Effector memory CD4-positive, alpha-beta T cell (primary cell): ENCODE data around the gene LCT.
"Not testable (repeated sequence)": the region's sequence is repeated elsewhere in the genome, so short reads cannot be mapped to it uniquely, and the experiment has no call there.

Source experiments
- DNase-seq, 3 donors: peaks; one replicate each; pipeline ENCODE4 v3.0.0-alpha.2; 2020
- H3K27ac ChIP-seq: 2 replicates; pipeline ENCODE4 v1.7.0; 2013; ENCODE audit warnings: mild to moderate bottlenecking, low read length, moderate library complexity; ENCODE audit not compliant: insufficient read depth, poor library complexity, severe bottlenecking
- H3K27me3 ChIP-seq: replicated peaks from 2 replicates; pipeline ENCODE4 v1.7.0; 2013; ENCODE audit warnings: mild to moderate bottlenecking, low read length; ENCODE audit not compliant: insufficient read depth, control insufficient read depth, poor library complexity, severe bottlenecking
- H3K36me3 ChIP-seq: 2 replicates; pipeline ENCODE4 v1.7.0; 2013; ENCODE audit warnings: mild to moderate bottlenecking, low read length, moderate library complexity; ENCODE audit not compliant: control insufficient read depth, insufficient read depth
- H3K4me1 ChIP-seq: 2 replicates; pipeline ENCODE4 v1.7.0; 2013; ENCODE audit warnings: low read length, mild to moderate bottlenecking; ENCODE audit not compliant: control insufficient read depth, insufficient read depth, poor library complexity, severe bottlenecking
- H3K4me3 ChIP-seq: 2 replicates; pipeline ENCODE4 v1.7.0; 2013; ENCODE audit warnings: low read length, low read depth, mild to moderate bottlenecking; ENCODE audit not compliant: insufficient read depth, poor library complexity, severe bottlenecking
- H3K9me3 ChIP-seq: 2 replicates; pipeline ENCODE4 v1.7.0; 2013; ENCODE audit warnings: mild to moderate bottlenecking, low read length, moderate library complexity; ENCODE audit not compliant: control insufficient read depth
- total RNA-seq, 3 donors: gene quantifications; one replicate each; lab custom pipeline; 2026; lab: John Stamatoyannopoulos, UW

The LCT gene
- 0.17 to 0.35 (median 0.19) reads per million in 3 donors for total RNA-seq

DNA sequence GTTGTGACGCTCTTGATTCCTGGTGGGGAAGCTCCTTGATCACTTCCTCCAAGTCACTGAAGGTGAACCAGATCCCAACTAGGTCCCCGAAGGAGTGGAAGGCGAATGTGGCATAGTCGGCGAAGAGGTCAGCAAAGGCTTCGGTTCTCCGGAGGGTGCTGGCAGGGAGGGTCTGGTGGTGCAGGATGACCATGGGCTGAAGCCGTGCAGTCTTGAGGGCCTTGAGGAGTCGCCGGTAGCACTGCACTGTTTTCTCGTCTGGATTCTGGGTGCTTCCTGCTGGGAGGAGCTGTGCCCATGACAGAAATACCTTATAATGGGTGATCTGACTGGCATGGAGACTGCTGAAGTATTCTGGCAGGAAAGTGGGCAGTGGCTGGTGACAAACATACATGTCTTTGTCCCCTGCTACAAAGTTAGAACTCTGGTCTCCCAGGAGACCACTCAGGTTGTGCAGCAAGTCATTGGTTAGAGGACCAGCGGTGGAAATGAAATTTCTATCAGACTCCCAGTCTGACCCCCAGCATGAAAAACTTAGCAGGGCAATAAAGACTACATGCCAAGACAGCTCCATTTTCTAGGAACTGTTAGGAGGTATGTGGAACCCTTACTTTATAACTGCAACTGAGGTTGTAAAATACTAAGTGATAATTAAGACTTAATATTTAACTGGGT is at the start of gene LCT:
LCT (minus strand) TSS at position 589 of the 675 bp plus-strand sequence; CDS start at position 574, 15 bp downstream.
- DNase-seq, result no peak
- no peak within 1 kb of the TSS for H3K4me3 ChIP-seq
- no peak within 1 kb of the TSS for H3K27ac ChIP-seq
- no peaks in the 10 kb centered on the region for H3K36me3 ChIP-seq
- H3K4me1 ChIP-seq, result no peaks in the 10 kb centered on the region
- no peaks in the 10 kb centered on the region for H3K27me3 ChIP-seq
- no peaks in the 10 kb centered on the region for H3K9me3 ChIP-seq

DNA sequence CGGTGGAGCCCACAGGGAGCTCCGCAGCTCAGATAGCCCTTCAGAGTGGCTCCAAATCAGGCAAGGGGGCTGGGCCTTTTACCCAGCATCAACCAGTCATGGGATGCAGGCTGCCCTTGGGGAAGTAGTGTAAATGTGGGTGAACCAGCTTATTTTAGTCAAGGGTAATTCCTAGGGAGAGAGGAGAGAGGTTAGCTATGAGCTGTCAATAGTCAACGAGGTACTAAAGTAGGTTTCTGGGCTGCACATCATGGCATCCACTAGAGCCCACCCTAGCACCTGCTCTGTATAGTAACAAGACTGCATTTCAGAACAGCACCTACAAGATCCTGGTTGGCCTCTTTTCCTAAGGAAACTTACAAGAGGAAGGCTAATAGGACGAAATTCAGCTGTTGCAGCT is 48.7 kb upstream of the LCT start:
- H3K4me3 ChIP-seq, result no peak overlapping the region
- no peaks in the 10 kb centered on the region for H3K4me1 ChIP-seq
- DNase-seq, result no peak
- no peak overlapping the region for H3K27ac ChIP-seq
- H3K9me3 ChIP-seq, result no peaks in the 10 kb centered on the region
- no peaks in the 10 kb centered on the region for H3K27me3 ChIP-seq
- no peaks in the 10 kb centered on the region for H3K36me3 ChIP-seq

DNA sequence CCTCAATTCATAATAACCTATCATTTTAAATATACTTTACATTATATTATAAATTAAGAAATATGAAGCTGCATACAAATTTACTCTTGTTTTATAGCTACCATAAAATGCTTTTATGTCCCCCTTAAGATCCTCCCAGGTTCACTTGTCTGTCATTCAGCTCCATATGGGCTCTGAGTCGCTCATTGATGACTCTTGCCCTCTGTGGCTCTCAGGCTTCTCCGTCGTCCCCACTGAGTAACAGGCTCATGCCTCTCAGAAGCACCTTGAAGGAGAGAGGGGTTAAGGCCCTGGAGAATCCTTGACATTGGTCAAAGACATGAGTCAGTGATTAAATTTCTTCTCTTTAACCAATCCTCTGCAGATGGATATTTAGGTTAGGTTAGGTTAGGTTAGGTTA is 45.4 kb upstream of the LCT start:
- no peaks in the 10 kb centered on the region for H3K4me1 ChIP-seq
- no peaks in the 10 kb centered on the region for H3K36me3 ChIP-seq
- H3K27ac ChIP-seq, result no peak overlapping the region
- no peak overlapping the region for H3K4me3 ChIP-seq
- H3K9me3 ChIP-seq, result no peaks in the 10 kb centered on the region
- no peak for DNase-seq
- no peaks in the 10 kb centered on the region for H3K27me3 ChIP-seq

- not testable (repeated sequence) for DNase-seq, H3K27me3 ChIP-seq, H3K36me3 ChIP-seq, H3K4me1 ChIP-seq, H3K9me3 ChIP-seq
- Histone ChIP-seq H3K4me3 (peak overlapping the region; percentile 83), H3K27ac (peak overlapping the region; percentile 86)
These were observed 39.8 kb upstream of the LCT start for GRCh38 chr2:135876770-135877169.

GRCh38 chr2:135876066-135876711 is 39.2 kb upstream of the LCT start, which contains the start of gene MCM6:
Gene MCM6, minus strand, starts transcription at chr2:135876443. Its CDS starts 78 bp downstream, at chr2:135876365.
- DNase-seq, result peak; percentile 95 to 98 (median 96)
- H3K9me3 ChIP-seq, result no peaks in the 10 kb centered on the region
- H3K4me1 ChIP-seq, result peaks cover 10% of the 10 kb centered on the region

GRCh38 chr2:135875491-135876065 is 38.6 kb upstream of the LCT start:
- Histone ChIP-seq H3K9me3 (no peaks in the 10 kb centered on the region), H3K4me1 (peaks cover 10% of the 10 kb centered on the region), H3K27ac (peak overlapping the region; percentile 86), H3K36me3 (peaks cover 4% of the 10 kb centered on the region), H3K4me3 (peak overlapping the region; percentile 83), H3K27me3 (no peaks in the 10 kb centered on the region)
- peak; percentile 39 to 64 (median 57) for DNase-seq

More at GRCh38 chr2:135876066-135876711, 39.2 kb upstream of the LCT start, which contains the start of gene MCM6:
- Histone ChIP-seq H3K27me3 (no peaks in the 10 kb centered on the region), H3K27ac (peak within 1 kb of the TSS; percentile 86), H3K36me3 (peaks cover 4% of the 10 kb centered on the region), H3K4me3 (peak within 1 kb of the TSS; percentile 83)

DNA sequence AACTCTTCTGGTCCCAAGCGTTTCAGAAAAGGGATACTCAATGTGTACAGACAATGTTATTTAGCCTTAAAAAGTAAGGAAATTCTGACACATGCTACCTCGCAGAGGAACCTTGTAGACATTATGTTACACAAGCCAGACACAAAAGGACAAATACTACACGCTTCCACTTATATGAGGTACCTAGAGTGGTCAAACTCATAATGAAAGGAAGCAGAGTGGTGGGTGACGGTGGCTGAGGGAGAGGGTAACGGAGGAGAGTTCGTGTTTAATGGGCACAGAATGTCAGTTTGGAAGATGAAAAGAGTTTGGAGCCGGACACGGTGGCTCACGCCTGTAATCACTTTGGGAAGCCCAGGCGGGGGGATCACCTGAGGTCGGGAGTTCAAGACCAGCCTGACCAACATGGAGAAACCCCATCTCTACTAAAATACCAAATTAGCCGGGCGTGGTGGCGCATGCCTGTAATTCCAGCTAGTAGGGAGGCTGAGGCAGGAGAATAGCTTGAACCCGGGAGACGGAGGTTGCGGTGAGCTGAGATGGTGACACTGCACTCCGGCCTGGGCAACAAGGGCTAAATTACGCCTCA is 37.9 kb upstream of the LCT start:
- Histone ChIP-seq H3K4me3 (peak overlapping the region; percentile 83), H3K27ac (no peak overlapping the region), H3K36me3 (peaks cover 7% of the 10 kb centered on the region), H3K27me3 (no peaks in the 10 kb centered on the region), H3K9me3 (no peaks in the 10 kb centered on the region), H3K4me1 (peaks cover 10% of the 10 kb centered on the region)
- DNase-seq, result no peak

- Histone ChIP-seq H3K36me3 (peaks cover 27% of the 10 kb centered on the region), H3K27me3 (no peaks in the 10 kb centered on the region), H3K4me3 (no peak overlapping the region), H3K9me3 (no peaks in the 10 kb centered on the region), H3K27ac (no peak overlapping the region), H3K4me1 (peaks cover 9% of the 10 kb centered on the region)
- DNase-seq, result no peak
These were observed 33.6 kb upstream of the LCT start for GRCh38 chr2:135870571-135870970.

DNA sequence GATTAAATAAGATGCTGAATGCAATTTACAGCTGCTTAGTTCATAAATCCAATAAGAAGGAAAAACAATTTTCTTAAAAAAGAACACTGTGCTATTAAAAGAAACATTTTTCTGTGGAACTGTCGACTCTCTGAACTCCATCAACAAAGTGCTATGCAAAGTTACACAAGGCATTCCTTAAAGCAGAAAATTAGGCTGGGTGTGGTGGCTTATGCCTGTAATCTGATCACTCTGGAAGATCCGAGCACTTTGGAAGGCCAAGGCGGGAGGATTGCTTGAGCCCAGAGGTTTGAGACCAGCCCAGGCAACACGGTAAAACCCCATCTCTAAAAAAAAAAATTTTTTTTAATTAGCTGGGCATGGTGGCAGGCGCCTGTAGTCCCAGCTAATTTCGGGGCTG is 26.2 kb upstream of the LCT start:
- H3K36me3 ChIP-seq, result peaks cover 53% of the 10 kb centered on the region

More for the DNA sequence above, 26.2 kb upstream of the LCT start:
- H3K4me3 ChIP-seq, result no peak overlapping the region
- H3K27me3 ChIP-seq, result no peaks in the 10 kb centered on the region
- DNase-seq, result no peak
- no peak overlapping the region for H3K27ac ChIP-seq
- H3K9me3 ChIP-seq, result no peaks in the 10 kb centered on the region
- H3K4me1 ChIP-seq, result no peaks in the 10 kb centered on the region
